Gastrocnemius medialis (tissue), 4 donors: Measurements from ENCODE around the gene CMIP. TPM values are rescaled to one million over a fixed set of nuclear protein-coding genes. Genes with fewer than 3 reads are reported as not detected.
A peak's percentile ranks its signal among the peaks of the same experiment; 100 is the strongest.

Experiments used
- ATAC-seq, 2 donors: fragments of 150-250 bp; one replicate each; pipeline ENCODE4 v1.9.1; 2016
- DNase-seq, 2 donors: peaks; one replicate each; pipeline ENCODE4 v3.0.0-alpha.2; 2019
- H3K27ac ChIP-seq, 4 donors: fragments of 200-600 bp; sonication (generic); 1 replicate in 1 of 4; 2 replicates in 3 of 4; pipeline ENCODE4 v1.5.1; 2016 to 2018; ENCODE audit warnings: mild to moderate bottlenecking in 2 of 4, moderate library complexity in 1 of 4
- H3K27me3 ChIP-seq, 3 donors: fragments of 200-600 bp; sonication (generic) in 2 of 3; 1 replicate in 1 of 3; 2 replicates in 2 of 3; pipeline versions ENCODE4 v1.5.1 to v1.6.0; 2016 to 2019; ENCODE audit warnings: mild to moderate bottlenecking in 1 of 3, moderate library complexity in 1 of 3
- H3K36me3 ChIP-seq, 2 donors: fragments of 200-600 bp; sonication (generic) in 1 of 2; one replicate each; pipeline ENCODE4 v1.5.1; 2017 to 2018
- H3K4me1 ChIP-seq, 2 donors: fragments of 200-600 bp; sonication (generic) in 1 of 2; one replicate each; pipeline ENCODE4 v1.5.1; 2016 to 2017; ENCODE audit warnings: mild to moderate bottlenecking in 2 of 2
- H3K4me3 ChIP-seq, 4 donors: fragments of 200-600 bp; sonication (generic) in 3 of 4; 1 replicate in 1 of 4; 2 replicates in 3 of 4; pipeline ENCODE4 v1.5.1; 2016 to 2019; ENCODE audit warnings: mild to moderate bottlenecking in 2 of 4
- H3K9me3 ChIP-seq, 3 donors: fragments of 200-600 bp; sonication (generic) in 2 of 3; 1 replicate in 1 of 3; 2 replicates in 2 of 3; pipeline ENCODE4 v1.5.1; 2016 to 2019
- POLR2A ChIP-seq, 2 donors: fragments of 450-650 bp; IDR thresholded peaks; one replicate each; pipeline ENCODE4 v1.6.1; 2017; ENCODE audit warnings: antibody characterized with exemption in 2 of 2, mild to moderate bottlenecking in 2 of 2, moderate library complexity in 2 of 2
- in situ Hi-C, 4 donors: fragments of 200-750 bp; cut with MboI; loops; one replicate each; pipeline versions ENCODE4 v1.15.0 to v1.8.0; 2017; ENCODE audit warnings: low sequenced_read_pairs in 4 of 4
- intact Hi-C: fragments of 100-400 bp; cut with DNase I; formaldehyde crosslinking; loops from one replicate; pipeline ENCODE4 v1.15.1; 2023; ENCODE audit warnings: low total_unique reads
- total RNA-seq, 4 donors: library from RNA; depleted of rRNA; stranded (reverse); fragments of >200 nt; gene quantifications; one replicate each; pipeline versions ENCODE4 v1.1.0 to v1.2.3, GENCODE V29; 2016
- TF ChIP-seq, protein P1 (sequence below), 5 experiments: fragments of 450-650 bp in 3 of 5; fragments of 200-600 bp in 2 of 5; sonication (generic) in 2 of 5; IDR thresholded peaks in 4 of 5; conservative IDR thresholded peaks in 1 of 5; 1 replicate in 4 of 5; 2 replicates in 1 of 5; pipeline ENCODE4 v1.5.1; 2016 to 2019; ENCODE audit warnings: antibody characterized with exemption in 5 of 5, mild to moderate bottlenecking in 3 of 5, moderate library complexity in 3 of 5

The CMIP gene
- total RNA-seq, 4 donors from 2014 or later, result 0.90 to 5.1 (median 2.7) TPM

- intact Hi-C loops (no loop called here), in situ Hi-C loops (no loop called here)
- H3K4me3 ChIP-seq, result no peak overlapping the region
- no peak for ATAC-seq
- H3K36me3 ChIP-seq, result no peaks in the 10 kb centered on the region
- H3K27me3 ChIP-seq, result no peaks in the 10 kb centered on the region
- no peak for DNase-seq
- no peaks in the 10 kb centered on the region for H3K4me1 ChIP-seq
- H3K27ac ChIP-seq, result no peak overlapping the region
- H3K9me3 ChIP-seq, result no peaks in the 10 kb centered on the region
- TF ChIP-seq, protein P1, sequence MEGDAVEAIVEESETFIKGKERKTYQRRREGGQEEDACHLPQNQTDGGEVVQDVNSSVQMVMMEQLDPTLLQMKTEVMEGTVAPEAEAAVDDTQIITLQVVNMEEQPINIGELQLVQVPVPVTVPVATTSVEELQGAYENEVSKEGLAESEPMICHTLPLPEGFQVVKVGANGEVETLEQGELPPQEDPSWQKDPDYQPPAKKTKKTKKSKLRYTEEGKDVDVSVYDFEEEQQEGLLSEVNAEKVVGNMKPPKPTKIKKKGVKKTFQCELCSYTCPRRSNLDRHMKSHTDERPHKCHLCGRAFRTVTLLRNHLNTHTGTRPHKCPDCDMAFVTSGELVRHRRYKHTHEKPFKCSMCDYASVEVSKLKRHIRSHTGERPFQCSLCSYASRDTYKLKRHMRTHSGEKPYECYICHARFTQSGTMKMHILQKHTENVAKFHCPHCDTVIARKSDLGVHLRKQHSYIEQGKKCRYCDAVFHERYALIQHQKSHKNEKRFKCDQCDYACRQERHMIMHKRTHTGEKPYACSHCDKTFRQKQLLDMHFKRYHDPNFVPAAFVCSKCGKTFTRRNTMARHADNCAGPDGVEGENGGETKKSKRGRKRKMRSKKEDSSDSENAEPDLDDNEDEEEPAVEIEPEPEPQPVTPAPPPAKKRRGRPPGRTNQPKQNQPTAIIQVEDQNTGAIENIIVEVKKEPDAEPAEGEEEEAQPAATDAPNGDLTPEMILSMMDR (IDR thresholded peaks at IDR 0.05 in 4 of 5, conservative IDR thresholded peaks at IDR 0.05 in 1 of 5), result no peak
- no peak for TF ChIP-seq POLR2A (IDR thresholded peaks at IDR 0.05)
Observed at GRCh38 chr16:81551821-81552304, 107.3 kb downstream of the CMIP start.

GRCh38 chr16:81552743-81553079 is 108.1 kb downstream of the CMIP start:
- peak overlapping the region in 1 of 4 donors; percentile 57 for H3K27ac ChIP-seq
- DNase-seq, result no peak
- H3K9me3 ChIP-seq, result no peaks in the 10 kb centered on the region
- TF ChIP-seq POLR2A (IDR thresholded peaks at IDR 0.05), result no peak
- TF ChIP-seq, protein P1 (IDR thresholded peaks at IDR 0.05 in 4 of 5, conservative IDR thresholded peaks at IDR 0.05 in 1 of 5), result no peak
- no peak overlapping the region for H3K4me3 ChIP-seq
- in situ Hi-C loops (no loop called here), intact Hi-C loops (no loop called here)
- no peaks in the 10 kb centered on the region for H3K27me3 ChIP-seq
- H3K36me3 ChIP-seq, result no peaks in the 10 kb centered on the region
- H3K4me1 ChIP-seq, result no peaks in the 10 kb centered on the region
- no peak for ATAC-seq

DNA sequence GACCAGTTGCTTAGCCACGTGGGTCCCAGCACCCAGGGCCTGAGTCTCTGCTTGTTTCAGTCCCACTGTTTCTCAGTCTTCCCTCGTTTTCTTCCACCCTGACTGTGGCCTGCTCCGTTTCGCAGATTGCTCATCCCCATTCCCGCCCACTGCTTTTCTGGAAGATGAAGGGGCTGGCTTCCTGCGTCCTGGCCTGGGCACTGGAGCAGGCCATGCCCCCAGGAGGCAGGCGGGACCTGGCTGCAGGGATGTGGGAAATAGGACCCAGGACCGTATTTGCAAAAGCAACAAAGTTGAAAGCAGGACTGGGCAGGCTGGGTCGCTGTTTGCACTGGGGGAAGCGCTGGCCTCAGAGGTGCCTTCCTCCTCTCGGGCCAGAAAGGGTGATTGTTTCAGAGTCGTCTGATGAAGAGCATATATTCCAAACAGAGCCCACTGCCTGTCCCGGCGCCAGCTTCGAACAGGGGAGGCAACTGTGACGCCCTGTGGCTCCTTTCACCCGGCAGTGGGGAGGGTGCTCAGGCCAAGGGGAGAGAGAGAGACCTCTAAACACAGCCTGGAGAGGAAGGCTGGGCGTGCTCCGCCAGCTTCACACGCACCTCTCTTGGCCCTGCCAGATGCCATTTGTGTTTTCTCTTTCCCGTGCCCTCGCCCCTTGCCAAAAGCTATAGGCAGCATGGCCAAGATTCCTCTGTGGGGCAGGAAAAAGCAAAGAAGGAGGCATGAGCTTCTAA is 108.6 kb downstream of the CMIP start:
- no peak for DNase-seq
- intact Hi-C loops (no loop called here), in situ Hi-C loops (no loop called here)
- Histone ChIP-seq H3K4me3 (no peak overlapping the region), H3K27me3 (no peaks in the 10 kb centered on the region), H3K4me1 (no peaks in the 10 kb centered on the region), H3K9me3 (no peaks in the 10 kb centered on the region), H3K27ac (peak overlapping the region in 3 of 4 donors; percentile 10 to 57 (median 24)), H3K36me3 (no peaks in the 10 kb centered on the region)
- no peak for ATAC-seq
- no peak for TF ChIP-seq POLR2A (IDR thresholded peaks at IDR 0.05)
- TF ChIP-seq, protein P1 (IDR thresholded peaks at IDR 0.05 in 4 of 5, conservative IDR thresholded peaks at IDR 0.05 in 1 of 5), result no peak

GRCh38 chr16:81553814-81554675 is 109.4 kb downstream of the CMIP start:
- Histone ChIP-seq H3K4me1 (no peaks in the 10 kb centered on the region), H3K4me3 (no peak overlapping the region), H3K9me3 (no peaks in the 10 kb centered on the region), H3K27ac (peak overlapping the region in 3 of 4 donors; percentile 10 to 57 (median 24)), H3K36me3 (no peaks in the 10 kb centered on the region), H3K27me3 (no peaks in the 10 kb centered on the region)
- no peak for ATAC-seq
- in situ Hi-C loops (no loop called here), intact Hi-C loops (no loop called here)
- no peak for DNase-seq
- no peak for TF ChIP-seq POLR2A (IDR thresholded peaks at IDR 0.05)
- TF ChIP-seq, protein P1 (IDR thresholded peaks at IDR 0.05 in 4 of 5, conservative IDR thresholded peaks at IDR 0.05 in 1 of 5), result no peak
